HepG2 (cell line): ENCODE results near the gene MMP25. TPM values are rescaled to one million over a fixed set of nuclear protein-coding genes. Genes with fewer than 3 reads are reported as not detected.

Experiments
- ARID4A ChIP-seq: sonication (generic); formaldehyde crosslinking; IDR thresholded peaks from 2 replicates; pipeline ENCODE4 v1.5.0; 2020; ENCODE audit warnings: mild to moderate bottlenecking, missing genetic modification reagents, borderline replicate concordance
- POGK ChIP-seq: sonication (generic); formaldehyde crosslinking; conservative IDR thresholded peaks from 2 replicates; pipeline ENCODE4 v1.8.0; 2022; ENCODE audit warnings: mild to moderate bottlenecking, moderate library complexity, missing genetic modification reagents
- SRSF9 ChIP-seq: fragments of 200-400 bp; formaldehyde crosslinking; IDR thresholded peaks from 2 replicates; pipeline ENCODE4 v1.6.1; 2018; ENCODE audit warnings: borderline replicate concordance, mild to moderate bottlenecking, low read depth, low read length; ENCODE audit not compliant: insufficient read depth, poor library complexity, severe bottlenecking
- XRCC5 ChIP-seq: fragments of 200-400 bp; formaldehyde crosslinking; optimal IDR thresholded peaks from 2 replicates; pipeline ENCODE3; 2017; ENCODE audit warnings: mild to moderate bottlenecking, low read length
- ZFP90 ChIP-seq: sonication (generic); formaldehyde crosslinking; IDR thresholded peaks from 2 replicates; pipeline ENCODE4 v1.8.0; 2022; ENCODE audit warnings: missing genetic modification reagents, mild to moderate bottlenecking, inconsistent platforms, borderline replicate concordance
- ZHX2 ChIP-seq, 2 experiments: sonication (generic) in 1 of 2; formaldehyde crosslinking in 1 of 2; IDR thresholded peaks; 2 replicates each; pipeline versions ENCODE4 v1.6.1 to v1.9.0; 2014 to 2022; ENCODE audit warnings: antibody characterized with exemption in 1 of 2, borderline replicate concordance in 1 of 2, inconsistent platforms in 1 of 2, low read depth in 1 of 2, missing genetic modification reagents in 1 of 2
- ZNF235 ChIP-seq: sonication (generic); formaldehyde crosslinking; IDR thresholded peaks from 2 replicates; pipeline ENCODE4 v1.8.1; 2023; ENCODE audit warnings: mild to moderate bottlenecking, missing genetic modification reagents, borderline replicate concordance
- ZNF367 ChIP-seq: sonication (generic); formaldehyde crosslinking; IDR thresholded peaks from 2 replicates; pipeline ENCODE4 v1.4.0; 2020; ENCODE audit warnings: missing genetic modification reagents, borderline replicate concordance
- ZNF562 ChIP-seq: sonication (generic); formaldehyde crosslinking; IDR thresholded peaks from 2 replicates; pipeline ENCODE4 v1.8.0; 2022; ENCODE audit warnings: missing genetic modification reagents, borderline replicate concordance
- ZNF691 ChIP-seq: sonication (generic); formaldehyde crosslinking; IDR thresholded peaks from 2 replicates; pipeline ENCODE4 v1.4.0; 2020; ENCODE audit warnings: missing genetic modification reagents, low read depth, mild to moderate bottlenecking, borderline replicate concordance
- ZNF703 ChIP-seq: sonication (generic); formaldehyde crosslinking; IDR thresholded peaks from 2 replicates; pipeline ENCODE4 v1.5.1; 2020; ENCODE audit warnings: missing genetic modification reagents, mild to moderate bottlenecking, moderate library complexity, borderline replicate concordance
- polyA plus RNA-seq, 8 experiments: library from polyadenylated mRNA; depleted of rRNA in 3 of 8; stranded (reverse) in 7 of 8; unstranded in 1 of 8; fragments of >200 nt; fragmentation: Illumina TruSeq in 4 of 8; extraction: Trizol in 4 of 8; gene quantifications; 2 replicates each; pipeline versions ENCODE4 v1.2.1 to v1.2.3, GENCODE V29; 2011 to 2016; ENCODE audit warnings: low read depth in 4 of 8, missing spikeins in 1 of 8, mixed read lengths in 1 of 8; ENCODE audit not compliant: insufficient read depth in 1 of 8
- total RNA-seq, 5 experiments: library from RNA; depleted of rRNA; stranded (reverse); fragments of >200 nt; fragmentation: Illumina TruSeq; extraction: Trizol; gene quantifications; 2 replicates each; pipeline ENCODE4 v1.2.3, GENCODE V29; 2016; ENCODE audit warnings: low read depth in 1 of 5

Gene MMP25
- total and polyA plus RNA-seq, 2 of the 13 experiments (the other 11 are each of a cell fraction or from before 2014, with no cell fraction given) = 0.04 to 0.08 TPM

- TF ChIP-seq POGK (no peak), ZNF367 (CRISPR knock-in tag) (no peak), ZNF691 (CRISPR knock-in tag) (peak; percentile 70), ZFP90 (0 out of 2 replicates have a peak, but pooled peaks have one; percentile 27), ZNF703 (CRISPR knock-in tag) (no peak), ZNF562 (CRISPR knock-in tag) (no peak), ZNF235 (CRISPR knock-in tag) (no peak), SRSF9 (no peak), ZHX2 (IDR thresholded peaks at IDR 0.05; ENCODE audit: low read depth) (no peak), ZHX2 (CRISPR knock-in tag; IDR thresholded peaks at IDR 0.05; ENCODE audit: borderline replicate concordance) (no peak), XRCC5 (no peak), ARID4A (CRISPR knock-in tag) (peak; percentile 46; the same call in 1 of the 2 replicates)
Observed at GRCh38 chr16:3087243-3088235, 41.2 kb downstream of the MMP25 start (continued).
